ENCODE results near the gene KRTAP10-8. TPM values are rescaled to one million over a fixed set of nuclear protein-coding genes. Genes with fewer than 3 reads are reported as not detected.

KRTAP10-8 gene
- total RNA-seq, 1 donor from 2014 or later = not detected

DNA sequence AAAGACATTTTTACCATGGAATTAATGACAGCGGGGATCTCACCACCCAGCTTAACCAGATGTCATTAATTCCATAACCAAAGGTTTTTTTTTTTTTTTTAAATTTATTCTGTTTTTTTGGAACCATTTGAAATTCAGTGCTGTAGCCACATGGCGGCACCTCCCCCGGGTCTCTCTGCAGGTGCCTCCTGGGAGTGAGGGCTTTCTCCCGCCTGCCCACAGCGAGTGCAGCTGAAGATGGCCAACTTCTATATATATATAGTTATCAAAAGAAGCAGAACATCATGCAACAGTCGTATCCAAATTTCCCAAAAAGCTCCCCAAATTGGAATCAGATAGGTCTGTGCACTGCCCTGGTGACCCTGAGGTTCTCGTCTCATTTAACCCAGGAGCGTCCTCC, 3.6 kb downstream of the KRTAP10-8 start:
- Mint-ChIP-seq H3K4me1 (ENCODE audit: low read depth) (no peaks in the 10 kb centered on the region), H3K36me3 (ENCODE audit: low read depth) (peaks cover 4% of the 10 kb centered on the region), H3K27me3 (ENCODE audit: low read depth) (peaks cover 52% of the 10 kb centered on the region), H3K9me3 (ENCODE audit: low read depth) (peaks cover 20% of the 10 kb centered on the region), H3K4me3 (ENCODE audit: unreplicated experiment) (no peak overlapping the region), H3K27ac (ENCODE audit: unreplicated experiment) (no peak overlapping the region)
- TF ChIP-seq, protein P1, sequence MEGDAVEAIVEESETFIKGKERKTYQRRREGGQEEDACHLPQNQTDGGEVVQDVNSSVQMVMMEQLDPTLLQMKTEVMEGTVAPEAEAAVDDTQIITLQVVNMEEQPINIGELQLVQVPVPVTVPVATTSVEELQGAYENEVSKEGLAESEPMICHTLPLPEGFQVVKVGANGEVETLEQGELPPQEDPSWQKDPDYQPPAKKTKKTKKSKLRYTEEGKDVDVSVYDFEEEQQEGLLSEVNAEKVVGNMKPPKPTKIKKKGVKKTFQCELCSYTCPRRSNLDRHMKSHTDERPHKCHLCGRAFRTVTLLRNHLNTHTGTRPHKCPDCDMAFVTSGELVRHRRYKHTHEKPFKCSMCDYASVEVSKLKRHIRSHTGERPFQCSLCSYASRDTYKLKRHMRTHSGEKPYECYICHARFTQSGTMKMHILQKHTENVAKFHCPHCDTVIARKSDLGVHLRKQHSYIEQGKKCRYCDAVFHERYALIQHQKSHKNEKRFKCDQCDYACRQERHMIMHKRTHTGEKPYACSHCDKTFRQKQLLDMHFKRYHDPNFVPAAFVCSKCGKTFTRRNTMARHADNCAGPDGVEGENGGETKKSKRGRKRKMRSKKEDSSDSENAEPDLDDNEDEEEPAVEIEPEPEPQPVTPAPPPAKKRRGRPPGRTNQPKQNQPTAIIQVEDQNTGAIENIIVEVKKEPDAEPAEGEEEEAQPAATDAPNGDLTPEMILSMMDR (IDR thresholded peaks at IDR 0.05) = no peak
- no peak for DNase-seq (ENCODE audit: low spot score)

GRCh38 chr21:44615911-44616590, 4.2 kb downstream of the KRTAP10-8 start:
- Mint-ChIP-seq H3K4me1 (ENCODE audit: low read depth) (no peaks in the 10 kb centered on the region), H3K36me3 (ENCODE audit: low read depth) (peaks cover 7% of the 10 kb centered on the region), H3K4me3 (ENCODE audit: unreplicated experiment) (no peak overlapping the region), H3K9me3 (ENCODE audit: low read depth) (peaks cover 22% of the 10 kb centered on the region), H3K27ac (ENCODE audit: unreplicated experiment) (no peak overlapping the region), H3K27me3 (ENCODE audit: low read depth) (peaks cover 56% of the 10 kb centered on the region)
- peak; percentile 87 for DNase-seq (ENCODE audit: low spot score)
- TF ChIP-seq, protein P1 (IDR thresholded peaks at IDR 0.05) = no peak

DNA sequence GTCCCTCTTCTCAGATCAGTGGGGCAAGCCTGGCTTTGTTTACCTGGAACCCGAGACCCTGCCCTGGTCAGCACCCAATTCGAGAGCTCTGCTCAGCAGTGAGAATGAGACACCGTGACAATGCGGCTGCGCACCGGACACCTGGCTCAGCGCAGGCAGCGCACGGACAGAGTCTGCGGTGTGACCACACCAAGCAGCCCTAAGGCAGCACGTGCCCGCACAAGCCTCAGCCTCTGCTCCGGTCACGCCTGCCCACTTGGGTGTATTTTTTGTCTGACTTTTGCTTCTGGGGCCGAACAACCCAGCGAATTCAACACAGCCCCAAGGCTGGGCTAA, 4.7 kb downstream of the KRTAP10-8 start:
- Mint-ChIP-seq H3K36me3 (ENCODE audit: low read depth) (peaks cover 7% of the 10 kb centered on the region), H3K27me3 (ENCODE audit: low read depth) (peaks cover 56% of the 10 kb centered on the region), H3K4me1 (ENCODE audit: low read depth) (no peaks in the 10 kb centered on the region), H3K9me3 (ENCODE audit: low read depth) (peaks cover 17% of the 10 kb centered on the region), H3K27ac (ENCODE audit: unreplicated experiment) (no peak overlapping the region), H3K4me3 (ENCODE audit: unreplicated experiment) (no peak overlapping the region)
- no peak for DNase-seq (ENCODE audit: low spot score)
- TF ChIP-seq, protein P1 (IDR thresholded peaks at IDR 0.05) = no peak

- peaks cover 17% of the 10 kb centered on the region for H3K9me3 Mint-ChIP-seq (ENCODE audit: low read depth)
- H3K27ac Mint-ChIP-seq (ENCODE audit: unreplicated experiment) = no peak overlapping the region
- H3K4me3 Mint-ChIP-seq (ENCODE audit: unreplicated experiment) = no peak overlapping the region
- DNase-seq (ENCODE audit: low spot score) = peak; percentile 75
- no peaks in the 10 kb centered on the region for H3K4me1 Mint-ChIP-seq (ENCODE audit: low read depth)
- H3K27me3 Mint-ChIP-seq (ENCODE audit: low read depth) = peaks cover 56% of the 10 kb centered on the region
- TF ChIP-seq, protein P1 (IDR thresholded peaks at IDR 0.05) = no peak
- H3K36me3 Mint-ChIP-seq (ENCODE audit: low read depth) = peaks cover 7% of the 10 kb centered on the region
These were observed 5.2 kb downstream of the KRTAP10-8 start for GRCh38 chr21:44617071-44617501.

- peaks cover 55% of the 10 kb centered on the region for H3K27me3 Mint-ChIP-seq (ENCODE audit: low read depth)
- TF ChIP-seq, protein P1 (IDR thresholded peaks at IDR 0.05) = peak; percentile 54
- no peak for DNase-seq (ENCODE audit: low spot score)
- H3K36me3 Mint-ChIP-seq (ENCODE audit: low read depth) = peaks cover 9% of the 10 kb centered on the region
- H3K4me3 Mint-ChIP-seq (ENCODE audit: unreplicated experiment) = no peak overlapping the region
- peaks cover 31% of the 10 kb centered on the region for H3K9me3 Mint-ChIP-seq (ENCODE audit: low read depth)
- no peak overlapping the region for H3K27ac Mint-ChIP-seq (ENCODE audit: unreplicated experiment)
- H3K4me1 Mint-ChIP-seq (ENCODE audit: low read depth) = no peaks in the 10 kb centered on the region
These were observed 6.6 kb downstream of the KRTAP10-8 start for GRCh38 chr21:44618504-44618903.
